Breast epithelium (tissue), 3 donors: Measurements from ENCODE around the gene PLPP1.

Experiments
- CTCF ChIP-seq, 3 donors: fragments of 450-650 bp; IDR thresholded peaks; one replicate each; pipeline ENCODE4 v1.5.1; 2016 to 2017; ENCODE audit warnings: antibody characterized with exemption in 3 of 3, mild to moderate bottlenecking in 3 of 3, moderate library complexity in 3 of 3
- POLR2A ChIP-seq: fragments of 450-650 bp; IDR thresholded peaks from one replicate; pipeline ENCODE4 v1.6.1; 2016; ENCODE audit warnings: antibody characterized with exemption, mild to moderate bottlenecking, moderate library complexity

GRCh38 chr5:55409775-55410174, 125.0 kb downstream of the PLPP1 start:
- no peak for TF ChIP-seq CTCF (IDR thresholded peaks at IDR 0.05)
- TF ChIP-seq POLR2A: no peak
